HG02798 (cell line): Measurements from ENCODE around the gene CCNC.
"Not testable (repeated sequence)": the region's sequence is repeated elsewhere in the genome, so short reads cannot be mapped to it uniquely, and the experiment has no call there.

Experiments
- ATAC-seq: cut with Tn5 transposase; IDR thresholded peaks from one replicate; pipeline ENCODE4 v1.9.1; 2021; ENCODE audit warnings: mild to moderate bottlenecking; ENCODE audit not compliant: unreplicated experiment, poor library complexity

CCNC gene

DNA sequence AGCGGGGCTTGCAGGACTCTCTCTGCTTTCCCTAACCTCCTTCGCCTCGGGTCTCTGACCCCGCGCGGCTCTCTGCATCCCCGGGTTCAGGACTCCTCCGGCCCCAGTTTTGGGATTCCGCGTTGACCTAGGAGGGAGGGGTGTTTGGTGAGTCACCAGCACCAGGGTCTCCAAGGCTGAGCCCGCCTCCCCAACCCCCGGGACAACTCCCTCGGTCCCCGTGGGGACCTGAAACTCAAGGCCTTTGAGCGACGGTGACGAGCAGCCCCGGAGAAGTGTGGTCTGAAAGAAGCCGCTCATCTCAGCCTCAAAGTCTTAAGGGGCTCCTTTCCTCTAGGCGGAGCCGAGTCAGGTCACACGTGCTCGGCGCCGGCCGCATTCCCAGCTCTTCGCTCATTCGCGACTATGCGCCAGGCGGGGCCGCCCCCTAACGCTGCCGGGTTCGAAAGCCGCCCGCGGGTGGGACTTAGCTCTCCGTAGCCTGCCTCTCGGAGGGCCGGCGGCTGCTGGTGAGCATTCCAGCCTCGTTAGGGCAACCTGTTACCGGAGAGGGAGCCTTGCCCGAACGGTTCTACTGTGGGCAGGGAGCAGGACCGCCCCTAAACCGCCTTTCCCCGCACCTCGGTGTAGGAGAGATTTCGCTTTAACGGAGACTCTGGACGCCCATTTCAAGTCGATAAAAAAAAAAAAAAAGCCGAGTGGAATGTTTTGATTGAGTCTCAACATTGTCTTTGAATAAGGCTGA, 35.1 kb upstream of the CCNC start:
- ATAC-seq = peak; percentile 55

DNA sequence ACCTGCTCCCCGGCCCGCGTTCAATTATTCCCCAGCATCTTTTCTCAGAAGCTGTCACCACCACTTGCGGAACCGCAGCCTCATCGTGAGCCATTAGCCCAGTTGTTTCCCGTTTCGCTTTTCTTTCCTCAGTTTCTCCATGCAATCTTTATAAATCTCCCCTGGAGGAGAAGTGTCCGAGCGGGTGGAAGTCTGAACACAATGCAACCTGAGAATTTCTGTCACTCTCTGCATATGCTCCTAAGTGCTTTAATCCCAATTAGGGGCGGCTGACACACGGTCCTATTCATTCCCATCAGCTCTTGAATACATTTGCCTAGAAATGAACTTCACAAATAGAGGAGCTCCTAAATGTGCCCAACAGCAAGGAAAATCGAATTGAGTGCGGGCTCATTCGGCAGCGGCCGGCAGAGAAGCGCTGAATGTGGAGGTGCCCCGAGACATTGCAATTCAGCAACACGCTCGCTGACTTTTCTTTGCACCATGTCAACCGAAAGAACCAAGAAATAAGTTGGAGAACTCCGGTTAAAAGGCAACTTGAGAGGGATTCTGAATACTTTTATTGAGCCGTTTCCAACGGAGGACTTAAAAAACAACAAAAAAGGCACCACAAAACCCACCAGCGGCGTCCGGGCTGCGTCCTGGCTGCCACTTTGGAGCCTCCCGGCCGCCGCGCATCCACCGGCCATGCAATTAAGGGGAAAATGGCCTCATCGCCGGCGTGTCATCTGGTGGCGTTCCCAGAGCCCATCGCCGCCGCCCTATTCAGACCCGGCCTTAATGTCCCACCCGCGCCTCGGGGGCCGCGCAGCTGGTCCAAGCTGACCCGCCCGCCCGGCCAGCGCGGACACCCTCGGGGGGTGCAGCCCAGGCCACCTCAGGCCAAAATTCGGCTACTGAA, 34.3 kb upstream of the CCNC start:
- peak; percentile 12 for ATAC-seq

DNA sequence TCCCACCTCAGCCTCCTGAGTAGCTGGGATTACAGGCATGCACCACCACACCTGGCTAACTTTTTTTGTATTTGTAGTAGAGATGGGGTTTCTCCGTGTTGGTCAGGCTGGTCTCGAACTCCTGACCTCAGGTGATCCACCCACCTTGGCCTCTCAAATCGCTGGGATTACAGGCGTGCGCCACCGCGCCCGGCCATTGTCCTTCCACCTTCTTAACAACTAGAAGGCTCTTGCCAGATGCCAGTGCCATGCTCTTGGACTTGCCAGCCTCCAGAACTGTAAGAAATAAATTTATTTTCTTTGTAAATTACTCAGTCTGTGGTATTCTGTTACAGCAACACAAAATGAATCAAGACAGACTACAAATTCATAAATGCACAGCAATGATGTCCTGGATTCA, 26.2 kb upstream of the CCNC start:
- not testable (repeated sequence) for ATAC-seq

DNA sequence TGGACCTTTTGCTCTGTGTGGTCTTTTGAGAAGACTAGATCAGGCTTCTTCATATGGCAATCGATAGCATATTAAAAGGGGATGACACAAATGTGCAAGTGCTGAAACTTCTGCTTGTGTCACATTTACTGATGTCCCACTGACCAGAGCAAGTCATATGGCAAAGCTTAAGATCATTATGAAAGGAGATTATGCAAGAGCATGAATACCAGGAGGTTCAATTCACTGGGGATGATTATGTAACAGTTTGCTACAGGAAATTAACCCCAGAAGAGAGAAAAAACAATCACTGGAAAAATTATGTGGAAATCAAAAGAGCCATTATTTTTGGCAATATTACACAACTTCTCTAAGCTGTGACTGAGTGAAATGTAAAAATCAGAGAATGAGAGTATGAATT, 24.4 kb upstream of the CCNC start:
- ATAC-seq = no peak

DNA sequence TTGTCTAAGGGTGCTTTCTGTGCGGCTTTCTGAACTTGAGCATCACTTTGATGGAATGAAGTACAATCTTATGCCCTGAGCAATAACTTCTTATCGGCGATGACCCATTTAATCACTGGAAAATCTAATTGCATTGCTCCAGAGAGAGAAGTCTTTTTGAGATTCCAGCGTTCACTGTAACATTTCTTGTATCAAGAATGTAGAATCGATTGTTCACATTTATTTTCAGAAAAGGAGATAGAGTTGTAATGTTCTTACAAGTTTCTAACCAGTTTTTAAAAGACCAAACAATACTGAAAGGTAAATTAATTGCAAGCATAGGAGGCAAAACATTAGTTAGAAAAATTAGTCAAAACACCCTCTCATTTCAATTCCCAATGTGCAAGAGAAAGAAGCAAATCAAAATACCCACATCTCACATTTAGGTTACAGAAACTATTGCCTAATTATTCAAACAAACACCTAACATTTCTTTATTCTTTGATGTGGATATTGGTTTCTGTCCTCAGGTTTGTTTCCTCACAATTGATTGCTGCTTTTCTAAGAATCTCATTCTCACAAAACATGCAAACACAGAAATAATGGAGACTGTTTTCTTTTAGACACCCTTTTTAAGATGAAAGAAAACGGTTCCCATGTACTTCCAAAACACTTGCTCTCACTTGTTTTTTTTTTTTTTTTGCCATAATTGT, 23.4 kb upstream of the CCNC start:
- no peak for ATAC-seq

DNA sequence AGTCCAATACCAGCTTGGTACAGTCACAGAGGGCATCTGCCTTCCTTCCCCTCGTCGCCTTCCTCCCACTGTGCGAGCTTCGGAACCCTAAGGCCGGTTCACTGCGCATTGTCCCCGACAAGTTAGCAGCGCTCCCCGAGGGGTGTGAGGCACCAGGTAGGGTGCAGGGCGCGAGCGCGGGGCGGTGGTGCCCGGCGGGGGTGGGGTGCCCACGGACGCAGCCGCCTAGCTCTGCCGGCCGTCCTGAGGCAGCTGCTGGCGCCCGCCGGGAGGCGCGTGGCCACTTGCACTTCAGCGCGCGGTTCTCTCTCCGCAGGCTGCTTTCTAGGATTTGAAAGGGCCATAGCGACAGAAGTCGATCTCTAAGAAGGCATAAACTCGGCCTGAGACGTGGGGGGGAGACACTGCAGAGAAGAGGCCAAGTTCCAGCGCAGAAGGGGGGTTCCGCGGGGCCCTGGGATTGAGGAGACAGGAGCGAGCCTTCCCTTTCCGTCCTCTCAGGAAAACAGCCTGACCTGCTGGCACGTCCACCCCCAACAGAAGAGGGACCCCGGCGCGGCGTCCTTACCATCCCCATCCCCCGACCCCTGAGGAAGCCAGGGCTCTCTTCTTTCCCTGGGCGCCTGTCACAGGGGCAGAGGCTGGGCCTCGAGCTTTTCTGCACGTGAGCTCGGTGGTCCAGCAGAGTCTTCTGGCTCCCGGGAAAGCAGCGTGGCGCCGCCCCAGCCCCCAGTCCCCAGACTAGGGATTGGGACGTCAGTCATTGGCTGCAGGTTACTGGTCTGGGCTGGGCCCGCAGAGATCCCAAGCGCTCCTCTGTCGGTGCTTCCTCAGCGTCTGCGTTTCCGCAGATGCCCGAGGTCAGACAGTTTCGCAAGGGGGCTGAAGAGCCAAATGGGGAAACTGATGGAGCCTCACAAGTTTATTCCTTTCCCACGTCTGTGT, 22.5 kb upstream of the CCNC start:
- ATAC-seq = no peak

DNA sequence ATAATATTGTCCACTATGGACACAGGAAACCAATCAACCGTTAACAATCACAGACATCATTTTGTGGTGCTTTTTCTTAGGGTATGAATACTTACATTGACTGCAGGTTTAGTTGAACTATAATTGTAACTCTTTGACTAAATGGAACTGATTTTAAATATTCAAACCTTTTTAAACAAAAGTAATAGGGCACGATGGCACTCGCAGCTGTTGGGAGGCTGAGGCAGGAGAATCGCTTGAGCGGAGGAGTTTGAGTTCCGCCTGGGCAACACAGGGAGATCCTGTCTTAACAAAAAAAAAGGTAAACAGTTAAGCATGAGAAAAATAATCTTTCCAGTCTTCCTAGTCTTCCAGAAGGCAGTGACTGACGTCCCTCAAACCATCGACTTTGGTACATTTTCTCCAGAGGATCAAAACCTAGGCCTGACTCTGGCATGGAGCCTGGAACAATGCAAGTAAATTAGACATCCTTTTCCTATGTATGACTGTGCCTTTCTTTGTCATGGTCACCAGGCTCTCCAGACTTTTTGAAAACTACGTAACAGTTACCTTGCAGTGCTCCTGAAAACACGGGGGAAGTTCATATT, 21.5 kb upstream of the CCNC start:
- no peak for ATAC-seq

DNA sequence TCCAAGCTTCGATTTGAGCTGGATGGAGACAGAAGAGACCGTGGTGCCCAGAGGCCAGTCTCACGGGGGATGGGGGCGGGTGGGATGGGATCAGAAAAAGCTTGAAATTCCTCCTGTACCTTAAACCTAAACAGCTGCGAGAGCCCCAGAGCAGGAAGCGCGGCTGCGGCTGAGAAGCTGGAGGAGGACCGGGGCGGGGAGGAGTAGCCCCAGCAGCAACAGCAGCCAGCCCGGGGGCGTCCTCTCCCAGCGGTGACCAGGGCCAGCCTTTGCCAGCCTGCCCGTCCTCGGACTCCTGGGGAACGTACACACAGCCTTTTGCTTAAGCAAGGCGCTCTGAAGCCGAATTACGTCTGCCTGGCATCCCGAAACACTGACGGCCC, 20.8 kb upstream of the CCNC start:
- ATAC-seq = peak; percentile 21

DNA sequence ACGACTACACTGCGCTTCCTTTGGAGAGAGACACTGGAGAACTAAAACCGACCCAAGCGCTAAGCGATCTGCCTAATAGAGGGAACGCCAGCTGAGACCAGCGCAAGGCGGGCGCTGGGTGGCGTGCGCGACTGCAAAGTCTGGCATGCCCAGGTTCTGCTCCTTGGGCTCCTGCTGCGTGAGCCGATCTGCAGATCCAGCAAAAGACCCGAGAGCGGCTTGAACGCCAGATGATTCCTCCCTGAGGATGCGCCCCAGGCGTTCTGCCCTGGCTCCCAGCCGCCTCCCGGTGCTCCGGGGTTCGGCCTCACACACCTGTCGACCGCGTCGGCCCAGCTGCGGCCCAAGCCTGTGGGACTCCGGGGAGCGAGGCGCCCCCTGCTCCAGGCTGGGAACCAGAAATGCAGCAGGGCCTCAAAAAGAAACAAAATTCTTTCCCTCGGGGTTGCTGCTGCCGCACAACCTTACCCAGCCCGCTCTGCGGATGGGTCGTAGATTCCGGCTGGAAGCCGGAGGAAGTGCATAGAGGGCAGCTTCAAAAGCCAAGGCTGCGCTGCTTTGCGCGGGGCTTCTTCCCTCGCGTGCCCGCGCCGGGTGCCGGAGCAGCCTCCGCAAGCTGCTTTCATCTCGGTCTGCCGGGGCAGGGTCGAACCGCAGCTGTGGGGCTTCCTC, 20.3 kb upstream of the CCNC start:
- peak; percentile 96 for ATAC-seq

DNA sequence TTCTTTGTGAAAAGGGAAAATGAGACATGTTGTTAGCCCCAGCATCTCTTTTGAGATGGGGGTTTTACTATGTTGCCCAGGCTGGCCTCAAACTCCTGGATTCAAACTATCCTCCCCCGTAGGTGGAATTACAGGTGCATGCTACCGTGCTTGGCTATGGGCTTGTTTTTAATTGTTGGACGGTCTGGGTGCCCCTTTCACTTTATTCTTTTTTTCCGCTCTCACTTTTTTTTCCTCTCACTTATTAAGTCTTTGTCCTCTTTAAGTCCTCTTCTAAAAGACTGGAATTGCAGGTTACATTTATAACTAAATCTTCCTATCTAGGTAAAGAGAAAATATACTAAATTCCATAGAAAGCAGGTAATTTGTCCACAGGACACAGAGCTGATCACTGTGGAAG, 19.3 kb upstream of the CCNC start:
- ATAC-seq = no peak

DNA sequence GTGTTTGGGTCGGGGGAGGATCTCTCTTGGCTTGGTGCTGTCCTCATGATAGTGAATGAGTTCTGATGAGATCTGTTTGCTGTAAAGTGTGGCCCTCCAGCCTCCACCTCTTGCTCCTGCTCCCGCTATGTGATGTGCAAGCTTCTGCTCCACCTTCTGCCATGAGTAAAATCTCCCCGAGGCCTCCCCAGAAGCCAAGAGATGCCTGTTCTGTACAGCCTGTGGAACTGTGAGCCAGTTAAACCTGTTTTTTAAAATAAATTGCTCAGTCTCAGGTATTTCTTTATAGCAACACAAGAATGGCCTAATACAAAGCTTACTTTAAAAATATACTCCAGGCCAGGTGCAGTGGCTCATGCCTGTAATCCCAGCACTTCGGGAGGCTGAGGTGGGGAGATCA, 11.3 kb upstream of the CCNC start:
- ATAC-seq = no peak

DNA sequence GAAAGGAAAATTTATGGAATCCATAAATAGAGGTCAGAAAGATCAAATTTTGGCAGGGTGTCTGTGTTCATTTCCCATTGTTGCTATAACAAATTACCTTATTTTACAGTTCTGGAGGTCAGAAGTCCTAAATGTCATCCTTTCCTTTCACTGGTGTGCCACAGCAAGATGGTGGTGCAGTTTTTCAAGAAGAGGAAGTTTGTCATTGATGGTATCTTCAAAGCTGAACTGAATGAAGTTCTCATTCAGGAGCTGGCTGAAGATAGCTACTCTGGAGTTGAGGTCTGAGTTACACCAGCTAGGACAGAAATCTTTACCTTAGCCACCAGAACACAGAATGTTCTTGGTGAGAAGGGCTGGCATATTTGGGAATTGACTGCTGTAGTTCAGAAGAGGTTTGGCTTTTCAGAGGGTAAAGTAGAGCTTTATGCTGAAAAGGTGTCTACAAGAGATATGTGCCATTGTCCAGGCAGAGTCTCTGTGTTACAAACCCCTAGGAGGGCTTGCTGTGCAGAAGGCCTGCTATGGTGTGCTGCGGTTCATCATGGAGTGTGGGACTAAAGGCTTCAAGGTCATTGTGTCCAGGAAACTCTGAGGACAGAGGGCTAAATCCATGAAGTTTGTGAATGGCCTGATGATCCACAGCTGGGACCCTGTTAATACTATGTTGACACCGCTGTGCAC, 7.2 kb upstream of the CCNC start:
- no peak for ATAC-seq

DNA sequence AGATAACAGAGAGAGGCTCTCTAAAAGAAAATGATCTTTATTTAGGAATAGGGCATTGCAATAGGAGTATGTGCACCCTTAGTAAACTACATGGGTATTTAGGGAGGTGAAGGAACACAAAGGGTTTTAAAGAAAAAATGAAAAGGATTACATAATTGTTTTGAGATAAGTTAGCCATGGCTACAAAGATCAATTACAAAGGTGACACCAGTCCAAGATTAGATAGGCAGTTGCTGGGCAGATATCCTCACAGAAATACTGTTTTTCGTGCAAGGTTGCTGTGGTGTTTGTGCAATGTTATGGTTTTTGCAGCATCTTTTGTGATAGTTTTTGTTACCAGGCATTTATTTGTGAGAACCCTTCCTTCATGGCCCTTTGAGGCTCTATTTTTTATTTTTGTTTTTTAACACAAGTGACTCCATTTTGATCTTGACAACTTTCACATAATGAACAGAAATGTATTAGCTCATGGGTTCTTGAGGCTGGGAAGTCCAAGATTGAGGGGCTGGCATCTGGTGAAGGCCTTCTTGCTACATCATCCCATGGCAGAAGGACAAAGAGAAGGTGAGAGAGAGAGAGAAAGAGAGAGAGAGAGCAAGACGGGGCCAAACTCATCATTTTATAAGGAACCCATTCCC, 5.6 kb upstream of the CCNC start:
- no peak for ATAC-seq

DNA sequence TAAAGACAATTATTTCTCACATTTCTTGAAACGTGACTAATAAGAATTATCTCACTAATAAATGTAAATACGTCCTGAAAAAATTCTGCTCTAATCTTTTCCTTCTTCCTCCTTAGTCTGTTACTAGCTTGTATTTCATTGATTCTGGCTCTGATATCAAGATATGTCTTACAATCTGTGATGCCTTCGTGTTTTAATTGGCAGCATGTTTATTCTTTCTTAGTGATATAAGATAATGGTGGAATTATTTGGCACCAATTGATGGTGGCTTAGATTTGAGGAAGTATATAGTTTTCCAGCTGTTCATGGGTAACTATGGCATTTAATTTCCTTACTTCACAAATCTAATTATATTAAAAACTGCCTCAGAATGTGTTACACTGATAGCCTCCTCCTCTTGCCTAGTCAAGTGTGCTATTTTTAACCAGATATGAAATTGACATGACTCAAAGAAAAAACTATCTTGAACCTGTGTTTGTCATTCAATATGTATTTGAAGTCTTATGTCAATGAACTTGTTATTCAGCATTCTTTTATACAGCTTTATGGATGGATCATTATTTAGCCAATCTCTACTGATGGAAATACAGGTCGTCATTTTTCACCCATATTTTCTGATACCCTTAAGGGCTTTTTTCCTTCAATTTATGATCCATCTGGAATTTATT, 5.3 kb downstream of the CCNC start:
- ATAC-seq = no peak

DNA sequence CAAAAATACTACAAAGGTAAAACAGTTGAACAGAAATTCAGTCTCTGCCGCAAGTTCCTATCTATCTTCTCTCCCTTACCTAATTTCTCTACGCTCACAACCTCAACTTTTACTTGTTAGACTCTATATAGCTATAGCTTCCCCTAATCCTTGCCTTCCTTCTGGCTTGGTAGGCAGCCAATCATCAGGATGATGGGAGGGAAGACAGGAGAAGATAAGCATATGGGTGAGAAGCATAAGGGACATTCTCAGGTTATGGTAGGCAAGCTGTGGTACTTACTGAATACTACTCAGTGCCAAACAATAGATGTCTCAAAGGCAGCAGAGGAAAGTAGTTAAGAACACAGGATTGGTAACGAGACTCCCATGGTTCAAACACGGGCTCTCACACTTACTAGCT, 7.8 kb downstream of the CCNC start:
- ATAC-seq = no peak

DNA sequence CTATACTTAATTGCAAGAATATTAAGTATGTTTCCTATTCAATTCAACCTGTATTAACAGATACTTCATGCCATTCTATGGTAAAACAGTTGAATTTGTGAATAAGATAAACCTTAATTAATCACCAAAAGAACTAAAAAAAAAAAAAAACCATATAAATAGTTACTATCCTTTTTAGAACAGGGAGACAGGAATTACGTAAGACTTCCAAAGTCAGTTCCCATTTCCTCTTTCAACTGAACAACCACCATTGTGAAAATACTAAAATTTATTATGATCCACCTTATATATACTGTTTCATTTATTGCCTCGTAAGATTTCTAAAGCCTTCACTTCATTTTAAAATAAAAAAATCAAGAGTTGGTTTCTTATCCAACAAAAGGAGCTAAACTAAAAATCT, 9.4 kb downstream of the CCNC start:
- no peak for ATAC-seq

DNA sequence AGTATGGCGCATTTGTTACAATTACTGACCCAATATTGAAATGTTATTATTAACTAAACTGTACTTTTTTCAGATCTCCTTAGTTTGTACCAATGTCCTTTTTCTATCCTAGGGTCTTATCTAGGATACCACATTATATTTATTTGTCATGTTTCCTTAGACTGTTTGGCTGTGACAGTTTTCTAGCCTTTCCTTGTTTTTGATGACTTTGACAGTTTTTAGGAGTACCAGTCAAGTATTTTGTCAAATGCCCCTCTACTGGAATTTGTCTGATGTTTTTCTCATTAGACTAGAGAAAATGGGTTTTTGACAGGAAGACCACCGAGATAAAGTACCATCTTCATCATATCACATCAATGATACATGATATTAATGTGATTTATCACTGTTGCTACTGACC, 14.6 kb downstream of the CCNC start:
- no peak for ATAC-seq
